Smooth muscle cell of the coronary artery (primary cell): ENCODE data around the gene NPIPA7. TPM values are rescaled to one million over a fixed set of nuclear protein-coding genes. Genes with fewer than 3 reads are reported as not detected.

Source experiments
- total RNA-seq: library from RNA; depleted of rRNA; stranded (reverse); fragments of >200 nt; gene quantifications from 2 replicates; pipeline ENCODE4 v1.2.3, GENCODE V29; 2014; ENCODE audit warnings: low replicate concordance

The NPIPA7 gene
- total RNA-seq: 0.23 and 0.59 TPM in 2 replicates

DNA sequence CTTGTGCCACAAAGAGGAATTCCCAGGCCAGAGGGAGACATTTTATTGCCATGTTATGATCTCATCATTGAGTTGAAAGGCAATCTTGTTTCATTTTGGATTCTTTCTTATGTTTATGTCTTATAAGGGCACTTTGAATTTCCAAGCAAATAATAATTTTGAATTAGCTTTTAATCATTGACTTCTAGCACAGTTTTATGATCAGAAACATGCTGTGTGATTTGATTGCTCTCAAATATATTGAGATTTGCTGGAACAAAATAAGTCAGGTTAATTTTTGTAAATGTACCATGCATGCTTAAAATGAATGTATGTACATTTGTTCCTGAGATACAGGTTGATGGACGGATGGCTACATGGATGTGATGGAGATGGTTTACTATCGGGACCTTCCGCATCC lies at the start of gene NPIPA7:
TSS of gene NPIPA7 (plus strand) at position 301 of the 400 bp plus-strand sequence. CDS start 105 bp downstream, outside the sequence.

Other genes starting within 250 kb of the NPIPA7 start
- gene ABCC6, start 155.6 kb upstream of the NPIPA7 start, total RNA-seq: 0.30 and 0.47 TPM in 2 replicates
- 26.1 and 38.6 TPM in 2 replicates for gene NOMO3, start 146.6 kb upstream of the NPIPA7 start, total RNA-seq